ENCODE measurements around the gene DSCAM. TPM values are rescaled to one million over a fixed set of nuclear protein-coding genes. Genes with fewer than 3 reads are reported as not detected.

Gene DSCAM
- total RNA-seq, 4 donors from 2014 or later: 0.07 TPM; not detected in 3

- Histone ChIP-seq H3K27me3 (no peaks in the 10 kb centered on the region), H3K36me3 (no peaks in the 10 kb centered on the region), H3K4me1 (no peaks in the 10 kb centered on the region), H3K4me3 (no peak overlapping the region), H3K9me3 (no peaks in the 10 kb centered on the region), H3K27ac (no peak overlapping the region)
- TF ChIP-seq POLR2A (IDR thresholded peaks at IDR 0.05): no peak
- TF ChIP-seq CTCF (IDR thresholded peaks at IDR 0.05): no peak
- DNase-seq: no peak
- intact Hi-C loops (cut with DNase I; ENCODE audit: low total_unique reads): no loop called here
Observed at GRCh38 chr21:40754466-40754865, 92.5 kb downstream of the DSCAM start.

- H3K9me3 ChIP-seq: no peaks in the 10 kb centered on the region
- intact Hi-C loops (cut with DNase I; ENCODE audit: low total_unique reads): no loop called here
- H3K27me3 ChIP-seq: no peaks in the 10 kb centered on the region
- H3K4me3 ChIP-seq: no peak overlapping the region
- TF ChIP-seq POLR2A (IDR thresholded peaks at IDR 0.05): no peak
- no peaks in the 10 kb centered on the region for H3K4me1 ChIP-seq
- H3K36me3 ChIP-seq: no peaks in the 10 kb centered on the region
- DNase-seq: no peak
- H3K27ac ChIP-seq: no peak overlapping the region
Observed at GRCh38 chr21:40753756-40754155, 93.2 kb downstream of the DSCAM start.

GRCh38 chr21:40752125-40752524, 94.8 kb downstream of the DSCAM start:
- no peaks in the 10 kb centered on the region for H3K36me3 ChIP-seq
- H3K4me1 ChIP-seq: no peaks in the 10 kb centered on the region
- H3K27me3 ChIP-seq: no peaks in the 10 kb centered on the region
- no peaks in the 10 kb centered on the region for H3K9me3 ChIP-seq
- H3K27ac ChIP-seq: no peak overlapping the region
- H3K4me3 ChIP-seq: no peak overlapping the region
- no peak for TF ChIP-seq POLR2A (IDR thresholded peaks at IDR 0.05)
- TF ChIP-seq CTCF (IDR thresholded peaks at IDR 0.05): no peak
- intact Hi-C loops (cut with DNase I; ENCODE audit: low total_unique reads): no loop called here
- no peak for DNase-seq

- TF ChIP-seq CTCF (IDR thresholded peaks at IDR 0.05) (no peak), POLR2A (IDR thresholded peaks at IDR 0.05) (no peak)
- Histone ChIP-seq H3K4me1 (no peaks in the 10 kb centered on the region), H3K27ac (no peak overlapping the region), H3K36me3 (no peaks in the 10 kb centered on the region), H3K4me3 (no peak overlapping the region), H3K9me3 (no peaks in the 10 kb centered on the region), H3K27me3 (no peaks in the 10 kb centered on the region)
- DNase-seq: no peak
- intact Hi-C loops (cut with DNase I; ENCODE audit: low total_unique reads): no loop called here
Observed at GRCh38 chr21:40751221-40751620, 95.7 kb downstream of the DSCAM start.

- H3K9me3 ChIP-seq: no peaks in the 10 kb centered on the region
- H3K27me3 ChIP-seq: no peaks in the 10 kb centered on the region
- no peak overlapping the region for H3K27ac ChIP-seq
- no peaks in the 10 kb centered on the region for H3K36me3 ChIP-seq
- DNase-seq: no peak
- H3K4me1 ChIP-seq: no peaks in the 10 kb centered on the region
- no peak overlapping the region for H3K4me3 ChIP-seq
- intact Hi-C loops (cut with DNase I; ENCODE audit: low total_unique reads): no loop called here
- no peak for TF ChIP-seq CTCF (IDR thresholded peaks at IDR 0.05)
- no peak for TF ChIP-seq POLR2A (IDR thresholded peaks at IDR 0.05)
Observed at GRCh38 chr21:40736145-40736544, 110.8 kb downstream of the DSCAM start.

GRCh38 chr21:40733024-40733397, 113.9 kb downstream of the DSCAM start:
- no peaks in the 10 kb centered on the region for H3K36me3 ChIP-seq
- no peaks in the 10 kb centered on the region for H3K27me3 ChIP-seq
- H3K27ac ChIP-seq: no peak overlapping the region
- DNase-seq: no peak
- no peak for TF ChIP-seq CTCF (IDR thresholded peaks at IDR 0.05)
- TF ChIP-seq POLR2A (IDR thresholded peaks at IDR 0.05): no peak
- intact Hi-C loops (cut with DNase I; ENCODE audit: low total_unique reads): no loop called here
- H3K4me3 ChIP-seq: no peak overlapping the region
- H3K4me1 ChIP-seq: no peaks in the 10 kb centered on the region
- H3K9me3 ChIP-seq: no peaks in the 10 kb centered on the region

All from uterus (tissue), 4 donors.